ENCODE data around the gene ANO6. TPM values are rescaled to one million over a fixed set of nuclear protein-coding genes. Genes with fewer than 3 reads are reported as not detected.
"Not testable (repeated sequence)": the region's sequence is repeated elsewhere in the genome, so short reads cannot be mapped to it uniquely, and the experiment has no call there.

Gene ANO6, protein sequence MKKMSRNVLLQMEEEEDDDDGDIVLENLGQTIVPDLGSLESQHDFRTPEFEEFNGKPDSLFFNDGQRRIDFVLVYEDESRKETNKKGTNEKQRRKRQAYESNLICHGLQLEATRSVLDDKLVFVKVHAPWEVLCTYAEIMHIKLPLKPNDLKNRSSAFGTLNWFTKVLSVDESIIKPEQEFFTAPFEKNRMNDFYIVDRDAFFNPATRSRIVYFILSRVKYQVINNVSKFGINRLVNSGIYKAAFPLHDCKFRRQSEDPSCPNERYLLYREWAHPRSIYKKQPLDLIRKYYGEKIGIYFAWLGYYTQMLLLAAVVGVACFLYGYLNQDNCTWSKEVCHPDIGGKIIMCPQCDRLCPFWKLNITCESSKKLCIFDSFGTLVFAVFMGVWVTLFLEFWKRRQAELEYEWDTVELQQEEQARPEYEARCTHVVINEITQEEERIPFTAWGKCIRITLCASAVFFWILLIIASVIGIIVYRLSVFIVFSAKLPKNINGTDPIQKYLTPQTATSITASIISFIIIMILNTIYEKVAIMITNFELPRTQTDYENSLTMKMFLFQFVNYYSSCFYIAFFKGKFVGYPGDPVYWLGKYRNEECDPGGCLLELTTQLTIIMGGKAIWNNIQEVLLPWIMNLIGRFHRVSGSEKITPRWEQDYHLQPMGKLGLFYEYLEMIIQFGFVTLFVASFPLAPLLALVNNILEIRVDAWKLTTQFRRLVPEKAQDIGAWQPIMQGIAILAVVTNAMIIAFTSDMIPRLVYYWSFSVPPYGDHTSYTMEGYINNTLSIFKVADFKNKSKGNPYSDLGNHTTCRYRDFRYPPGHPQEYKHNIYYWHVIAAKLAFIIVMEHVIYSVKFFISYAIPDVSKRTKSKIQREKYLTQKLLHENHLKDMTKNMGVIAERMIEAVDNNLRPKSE
- total RNA-seq (100 to 1,000 TPM in 1 of 2 donors, 10 to 100 TPM in 1; 56.2 to 102 TPM), polyA plus RNA-seq (10 to 100 TPM in 1 of 2 donors, 1 to 10 TPM in 1; 8.7 to 24.8 TPM)
- long read RNA-seq, donor 1, full-length matches to known transcripts, result 9 of 9 reads
- long read RNA-seq, donor 1, partial matches to known transcripts, result 0 of 9 reads
- long read RNA-seq, donor 1, other reads (novel, unspliced or antisense), result 0 of 9 reads
- long read RNA-seq, donor 2, result 0 reads
- long read RNA-seq, donor 3, full-length matches to known transcripts, result 3 of 3 reads
- long read RNA-seq, donor 3, partial matches to known transcripts, result 0 of 3 reads
- long read RNA-seq, donor 3, other reads (novel, unspliced or antisense), result 0 of 3 reads
- long read RNA-seq, donor 4, result 0 reads
- long read RNA-seq, donor 5, full-length matches to known transcripts, result 4 of 4 reads
- long read RNA-seq, donor 5, partial matches to known transcripts, result 0 of 4 reads
- long read RNA-seq, donor 5, other reads (novel, unspliced or antisense), result 0 of 4 reads

DNA sequence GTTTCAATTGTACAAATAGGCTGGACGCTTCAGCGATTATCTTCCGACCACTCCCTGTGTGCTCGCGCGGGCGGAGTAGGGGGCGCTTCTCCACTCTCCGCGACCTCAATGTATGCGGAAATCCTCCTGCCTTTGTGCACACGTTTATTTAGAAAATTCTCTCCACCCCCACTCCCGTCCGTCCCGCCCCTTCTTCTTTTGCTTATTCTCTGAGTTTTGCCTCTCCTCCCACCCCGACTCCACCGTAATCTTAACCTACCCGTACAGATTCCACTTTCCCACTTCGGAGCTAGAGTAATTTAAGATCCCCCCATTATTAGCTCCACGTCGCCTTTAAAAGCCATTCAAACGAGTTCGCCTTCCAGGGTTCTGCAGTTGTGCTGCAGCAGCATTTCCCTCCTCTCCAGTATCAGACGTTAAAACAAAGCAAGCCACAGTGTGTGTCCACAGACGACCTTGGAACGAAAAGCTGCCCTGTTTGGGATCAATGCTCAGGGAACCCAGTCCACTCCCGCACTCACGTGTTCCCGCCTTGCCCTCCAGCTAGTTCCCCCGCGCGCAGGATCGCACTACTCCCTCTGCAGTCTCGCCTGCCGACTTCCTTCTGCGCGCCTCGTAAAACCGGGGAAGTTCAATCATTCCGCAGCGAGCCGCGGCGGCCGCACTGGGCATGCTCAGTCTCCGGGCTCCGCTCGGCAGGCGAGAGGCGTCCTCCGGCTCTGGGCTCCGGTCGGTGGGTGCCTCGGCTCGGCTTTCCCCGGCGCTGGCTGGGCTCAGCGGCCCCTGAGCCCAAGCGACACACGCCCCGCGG lies at the start of gene ANO6:
Gene ANO6, plus strand, starts transcription at position 677 of the 811 bp plus-strand sequence. CDS start 227 bp downstream, outside the sequence.
- TF ChIP-seq, protein P1, sequence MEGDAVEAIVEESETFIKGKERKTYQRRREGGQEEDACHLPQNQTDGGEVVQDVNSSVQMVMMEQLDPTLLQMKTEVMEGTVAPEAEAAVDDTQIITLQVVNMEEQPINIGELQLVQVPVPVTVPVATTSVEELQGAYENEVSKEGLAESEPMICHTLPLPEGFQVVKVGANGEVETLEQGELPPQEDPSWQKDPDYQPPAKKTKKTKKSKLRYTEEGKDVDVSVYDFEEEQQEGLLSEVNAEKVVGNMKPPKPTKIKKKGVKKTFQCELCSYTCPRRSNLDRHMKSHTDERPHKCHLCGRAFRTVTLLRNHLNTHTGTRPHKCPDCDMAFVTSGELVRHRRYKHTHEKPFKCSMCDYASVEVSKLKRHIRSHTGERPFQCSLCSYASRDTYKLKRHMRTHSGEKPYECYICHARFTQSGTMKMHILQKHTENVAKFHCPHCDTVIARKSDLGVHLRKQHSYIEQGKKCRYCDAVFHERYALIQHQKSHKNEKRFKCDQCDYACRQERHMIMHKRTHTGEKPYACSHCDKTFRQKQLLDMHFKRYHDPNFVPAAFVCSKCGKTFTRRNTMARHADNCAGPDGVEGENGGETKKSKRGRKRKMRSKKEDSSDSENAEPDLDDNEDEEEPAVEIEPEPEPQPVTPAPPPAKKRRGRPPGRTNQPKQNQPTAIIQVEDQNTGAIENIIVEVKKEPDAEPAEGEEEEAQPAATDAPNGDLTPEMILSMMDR (IDR thresholded peaks at IDR 0.05; ENCODE audit: control extremely low read depth, extremely low read depth), result peak; percentile 15
- H3K27me3 ChIP-seq (ENCODE audit: control insufficient read depth in 3 of 3, insufficient read depth in 3 of 3, low read length in 2 of 3), result no peaks in the 10 kb centered on the region
- peak within 1 kb of the TSS; percentile 90 to 96 for H3K27ac ChIP-seq (ENCODE audit: low read depth in 1 of 2, low read length in 1 of 2)
- H3K4me3 ChIP-seq, result peak within 1 kb of the TSS; percentile 82
- DNase-seq (peak; percentile 92 to 96 (median 95)), ATAC-seq (ENCODE audit: insufficient read depth, low FRiP score) (peak; percentile 90)
- H3K4me1 ChIP-seq (ENCODE audit: control insufficient read depth in 5 of 5, insufficient read depth in 5 of 5, low read length in 5 of 5), result peaks cover 3 to 28% (median 10%) of the 10 kb centered on the region in 5 donors
- H3K9me3 ChIP-seq (ENCODE audit: control insufficient read depth in 4 of 4, insufficient read depth in 3 of 4, low read length in 3 of 4), result no peaks in the 10 kb centered on the region
- peak within 1 kb of the TSS; percentile 69 to 96 for H3K9ac ChIP-seq (ENCODE audit: insufficient read depth in 1 of 2, low read length in 2 of 2)
- H3K36me3 ChIP-seq (ENCODE audit: control insufficient read depth in 4 of 4, insufficient read depth in 4 of 4, low read length in 4 of 4), result no peaks in the 10 kb centered on the region
- 0% methylated on average over 62 of the region's 62 CpGs for WGBS, 2 donors

DNA sequence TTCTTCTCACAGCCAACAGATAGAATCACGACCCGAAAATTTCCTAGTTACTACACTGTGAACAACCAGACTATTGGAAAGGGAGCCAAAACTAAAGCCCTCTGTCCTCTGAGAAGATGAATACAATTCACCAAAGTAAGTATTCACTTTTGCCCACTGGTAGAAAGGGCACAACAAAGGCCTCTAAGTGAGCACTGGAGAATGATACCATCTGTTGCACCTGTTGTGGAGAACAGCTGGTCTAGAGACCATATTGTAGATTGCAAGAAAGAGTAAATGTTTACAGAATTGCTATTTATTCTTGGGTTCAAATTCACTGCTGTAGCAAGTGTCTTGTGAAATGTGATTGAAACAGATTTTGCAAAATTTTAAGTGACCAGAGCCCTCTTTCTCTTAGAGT lies 46.9 kb upstream of the ANO6 start:
- H3K27me3 ChIP-seq (ENCODE audit: control insufficient read depth in 3 of 3, insufficient read depth in 3 of 3, low read length in 2 of 3), result no peaks in the 10 kb centered on the region
- no peaks in the 10 kb centered on the region for H3K36me3 ChIP-seq (ENCODE audit: control insufficient read depth in 4 of 4, insufficient read depth in 4 of 4, low read length in 4 of 4)
- TF ChIP-seq, protein P1 (IDR thresholded peaks at IDR 0.05; ENCODE audit: control extremely low read depth, extremely low read depth), result no peak
- DNase-seq (no peak), ATAC-seq (ENCODE audit: insufficient read depth, low FRiP score) (no peak)
- H3K4me3 ChIP-seq, result no peak overlapping the region
- WGBS, 2 donors, result 90 to 100% methylated on average over 2 of the region's 2 CpGs
- H3K9me3 ChIP-seq (ENCODE audit: control insufficient read depth in 4 of 4, insufficient read depth in 3 of 4, low read length in 3 of 4), result no peaks in the 10 kb centered on the region
- no peak overlapping the region for H3K27ac ChIP-seq (ENCODE audit: low read depth in 1 of 2, low read length in 1 of 2)
- H3K4me1 ChIP-seq (ENCODE audit: control insufficient read depth in 5 of 5, insufficient read depth in 5 of 5, low read length in 5 of 5), result peaks cover 0 to 5% (median 0%) of the 10 kb centered on the region in 5 donors
- no peak overlapping the region for H3K9ac ChIP-seq (ENCODE audit: insufficient read depth in 1 of 2, low read length in 2 of 2)

DNA sequence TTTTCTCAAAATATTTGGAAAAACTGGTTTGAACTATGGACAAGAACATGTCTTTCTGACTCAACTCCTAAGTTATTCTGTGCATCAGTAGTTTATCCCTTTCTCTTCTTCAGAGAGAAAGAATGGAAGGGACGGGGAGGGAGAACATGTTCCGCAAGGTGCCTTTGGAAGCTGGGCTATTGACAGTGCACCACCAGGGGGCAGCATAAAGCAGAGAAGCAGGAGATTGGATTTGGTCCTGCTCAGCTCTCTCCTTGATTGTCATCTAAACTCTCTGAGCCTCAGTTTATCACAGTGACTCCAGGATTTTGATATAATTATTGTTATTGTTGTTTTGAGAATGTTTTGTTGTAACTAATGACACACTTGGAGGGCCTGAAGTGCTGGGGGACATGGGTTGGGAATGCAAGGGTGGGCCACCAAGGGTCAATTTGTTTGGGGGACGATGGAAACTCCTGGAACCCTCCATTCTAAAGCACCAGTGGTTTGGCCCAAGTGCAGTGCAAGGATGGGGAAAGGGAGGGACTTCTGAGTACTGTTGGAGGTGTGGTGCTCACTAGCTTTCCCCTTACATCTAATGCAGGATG lies 45.3 kb upstream of the ANO6 start:
- DNase-seq (peak; percentile 57 to 72 (median 64)), ATAC-seq (ENCODE audit: insufficient read depth, low FRiP score) (peak; percentile 87)
- no peak overlapping the region for H3K9ac ChIP-seq (ENCODE audit: insufficient read depth in 1 of 2, low read length in 2 of 2)
- no peak overlapping the region for H3K27ac ChIP-seq (ENCODE audit: low read depth in 1 of 2, low read length in 1 of 2)
- peaks cover 0 to 5% (median 2%) of the 10 kb centered on the region in 4 donors for H3K36me3 ChIP-seq (ENCODE audit: control insufficient read depth in 4 of 4, insufficient read depth in 4 of 4, low read length in 4 of 4)
- TF ChIP-seq, protein P1 (IDR thresholded peaks at IDR 0.05; ENCODE audit: control extremely low read depth, extremely low read depth), result peak; percentile 86
- 47 to 49% methylated on average over 3 of the region's 3 CpGs for WGBS, 2 donors
- H3K9me3 ChIP-seq (ENCODE audit: control insufficient read depth in 4 of 4, insufficient read depth in 3 of 4, low read length in 3 of 4), result no peaks in the 10 kb centered on the region
- H3K27me3 ChIP-seq (ENCODE audit: control insufficient read depth in 3 of 3, insufficient read depth in 3 of 3, low read length in 2 of 3), result no peaks in the 10 kb centered on the region
- H3K4me3 ChIP-seq, result no peak overlapping the region
- H3K4me1 ChIP-seq (ENCODE audit: control insufficient read depth in 5 of 5, insufficient read depth in 5 of 5, low read length in 5 of 5), result peaks cover 0 to 5% (median 0%) of the 10 kb centered on the region in 5 donors

DNA sequence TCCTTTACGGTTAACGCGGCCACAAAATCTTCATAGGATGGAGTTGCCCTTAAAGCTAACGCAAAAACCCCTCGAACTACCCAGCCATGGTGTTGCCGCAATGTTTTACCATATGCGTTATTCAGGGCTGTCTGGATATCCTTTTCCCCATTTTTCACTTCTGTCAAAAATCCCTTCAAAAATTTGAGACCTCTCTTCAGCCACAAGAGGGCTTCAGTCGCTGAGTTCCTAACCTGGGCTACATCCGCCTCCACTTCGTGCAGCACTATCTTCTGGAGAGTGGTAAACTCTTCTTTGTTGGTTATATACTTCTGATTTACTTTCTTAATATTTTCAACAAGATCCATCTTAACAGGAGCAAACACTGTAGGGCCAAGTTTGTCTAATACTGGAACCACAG lies 42.6 kb upstream of the ANO6 start:
- DNase-seq; ATAC-seq (ENCODE audit: insufficient read depth, low FRiP score): not testable (repeated sequence)
- 83 to 89% methylated on average over 10 of the region's 10 CpGs for WGBS, 2 donors

More for the DNA sequence above, 42.6 kb upstream of the ANO6 start:
- not testable (repeated sequence) for H3K9me3 ChIP-seq (ENCODE audit: control insufficient read depth in 4 of 4, insufficient read depth in 3 of 4, low read length in 3 of 4); H3K27ac ChIP-seq (ENCODE audit: low read depth in 1 of 2, low read length in 1 of 2); H3K4me1 ChIP-seq (ENCODE audit: control insufficient read depth in 5 of 5, insufficient read depth in 5 of 5, low read length in 5 of 5); H3K36me3 ChIP-seq (ENCODE audit: control insufficient read depth in 4 of 4, insufficient read depth in 4 of 4, low read length in 4 of 4); H3K4me3 ChIP-seq; H3K9ac ChIP-seq (ENCODE audit: insufficient read depth in 1 of 2, low read length in 2 of 2); H3K27me3 ChIP-seq (ENCODE audit: control insufficient read depth in 3 of 3, insufficient read depth in 3 of 3, low read length in 2 of 3)
